ENCODE data around the gene ZFPM1. TPM values are rescaled to one million over a fixed set of nuclear protein-coding genes. Genes with fewer than 3 reads are reported as not detected.

The ZFPM1 gene
- polyA plus RNA-seq, 1 of the 3 experiments (the other 2 are of a cell fraction), result 1.2 TPM

DNA sequence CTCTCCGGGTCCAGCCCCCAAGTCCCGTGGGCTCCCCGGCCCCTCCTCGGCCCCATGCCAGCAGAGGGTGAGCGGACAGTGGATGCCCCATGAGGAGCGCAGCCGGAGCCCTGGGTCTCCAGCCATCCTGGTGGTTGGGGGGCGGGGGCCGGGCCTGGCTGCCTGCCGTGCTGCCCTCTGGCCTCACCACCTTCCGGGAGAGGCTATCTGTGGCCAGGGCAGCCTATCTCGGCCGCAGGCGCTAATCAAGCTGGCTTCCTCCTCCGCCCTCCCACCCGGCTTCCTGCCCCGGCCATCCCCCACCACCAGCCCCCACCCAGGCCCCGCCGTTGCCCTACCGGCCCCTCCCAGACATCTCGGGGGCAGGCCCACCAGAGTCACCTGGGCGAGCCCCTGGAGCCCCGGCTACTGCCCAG lies 46.8 kb downstream of the ZFPM1 start:
- Histone ChIP-seq H3K27me3 (ENCODE audit: insufficient read depth) (no peaks in the 10 kb centered on the region), H3K9me2 (no peaks in the 10 kb centered on the region), H3K4me2 (no peak overlapping the region), H2AFZ (ENCODE audit: low read depth) (no peak overlapping the region), H3K79me2 (ENCODE audit: insufficient read depth) (no peaks in the 10 kb centered on the region), H3K27ac (ENCODE audit: low read depth in 2 of 2, low read length in 1 of 2) (no peak overlapping the region), H3K4me3 (ENCODE audit: low read depth in 2 of 2, low read length in 1 of 2) (no peak overlapping the region), H3K9me3 (no peaks in the 10 kb centered on the region), H4K20me1 (ENCODE audit: insufficient read depth) (0 out of 2 replicates have a peak, but pooled peaks cover 2% of the 10 kb centered on the region), H3K36me3 (replicated peaks in 1 of 2; ENCODE audit: control insufficient read depth in 1 of 2, insufficient read depth in 2 of 2, low read length in 1 of 2) (no peaks in the 10 kb centered on the region), H3K9ac (no peak overlapping the region), H3K4me1 (ENCODE audit: control insufficient read depth in 1 of 2, insufficient read depth in 2 of 2, low read depth in 1 of 2, low read length in 1 of 2) (peaks cover 0 to 16% of the 10 kb centered on the region in 2 experiments; a peak in 1 of 4 replicates), H3F3A (replicated peaks; ENCODE audit: insufficient read depth) (no peaks in the 10 kb centered on the region)
- TF ChIP-seq TCF12 (IDR thresholded peaks at IDR 0.05) (no peak), RAD21 (IDR thresholded peaks at IDR 0.05; ENCODE audit: low read length) (no peak), POLR2AphosphoS5 (IDR thresholded peaks at IDR 0.05; ENCODE audit: low read depth, low read length) (no peak), FOXJ3 (CRISPR knock-in tag; IDR thresholded peaks at IDR 0.05) (no peak), SIN3A (IDR thresholded peaks at IDR 0.05; ENCODE audit: borderline replicate concordance, low read depth, low read length) (no peak), USF1 (IDR thresholded peaks at IDR 0.05; ENCODE audit: borderline replicate concordance, low read depth) (no peak), IRF3 (IDR thresholded peaks at IDR 0.05; ENCODE audit: low read depth, low read length) (no peak), SMC3 (IDR thresholded peaks at IDR 0.05; ENCODE audit: low read depth, low read length) (no peak), TEAD4 (IDR thresholded peaks at IDR 0.05; ENCODE audit: borderline replicate concordance, insufficient read depth) (no peak), FOSL2 (IDR thresholded peaks at IDR 0.05; ENCODE audit: borderline replicate concordance, low read depth) (no peak), REST (IDR thresholded peaks at IDR 0.05; ENCODE audit: low read depth, low read length) (no peak), MEF2A (IDR thresholded peaks at IDR 0.05; ENCODE audit: borderline replicate concordance, low read depth) (no peak), EZH2phosphoT487 (IDR thresholded peaks at IDR 0.05; ENCODE audit: borderline replicate concordance, low read depth) (no peak), RXRA (IDR thresholded peaks at IDR 0.05; ENCODE audit: borderline replicate concordance, low read depth) (no peak)
- TF ChIP-seq, protein P1, sequence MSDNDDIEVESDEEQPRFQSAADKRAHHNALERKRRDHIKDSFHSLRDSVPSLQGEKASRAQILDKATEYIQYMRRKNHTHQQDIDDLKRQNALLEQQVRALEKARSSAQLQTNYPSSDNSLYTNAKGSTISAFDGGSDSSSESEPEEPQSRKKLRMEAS (IDR thresholded peaks at IDR 0.05; ENCODE audit: low read depth), result no peak
- WGBS (ENCODE audit: low lambda C conversion rate), result 94% methylated on average over 6 of the region's 23 CpGs
- POLR2A ChIA-PET, result no interaction called here
- DNase-seq, result no peak
- CTCF ChIA-PET, result interaction anchor here (1.1 to 1.3 kb wide), 2 partner anchors 10 to 11 kb away, joined by 3 read pairs; no protein-coding TSS in a partner anchor

Measured in SK-N-SH (cell line).